Hepatocyte (in vitro differentiated cells): ENCODE measurements around the gene MED15.

ENCODE experiments used
- CTCF ChIP-seq: fragments of 200-600 bp; sonication (generic); IDR thresholded peaks from 2 replicates; pipeline ENCODE4 v1.5.1; 2016; ENCODE audit warnings: antibody characterized with exemption, mild to moderate bottlenecking; ENCODE audit not compliant: poor library complexity
- EZH2 ChIP-seq: fragments of 200-600 bp; sonication (generic); IDR thresholded peaks from 2 replicates; pipeline ENCODE4 v1.6.1; 2016; ENCODE audit warnings: antibody characterized with exemption, mild to moderate bottlenecking, borderline replicate concordance
- EZH2phosphoT487 ChIP-seq: fragments of 200-600 bp; sonication (generic); IDR thresholded peaks from one replicate; pipeline ENCODE4 v1.6.1; 2018; ENCODE audit warnings: antibody characterized with exemption, mild to moderate bottlenecking, low read depth, moderate library complexity; ENCODE audit not compliant: unreplicated experiment, severe bottlenecking

GRCh38 chr22:20591660-20592310 lies 84.4 kb downstream of the MED15 start:
- TF ChIP-seq CTCF (no peak), EZH2 (no peak), EZH2phosphoT487 (no peak)
